ENCODE data around the gene TEX101. TPM values are rescaled to one million over a fixed set of nuclear protein-coding genes. Genes with fewer than 3 reads are reported as not detected.

TEX101 gene
- not detected in 2 replicates for total RNA-seq

GRCh38 chr19:43414554-43414953 lies at the start of gene TEX101:
Gene TEX101, plus strand, starts transcription at chr19:43414890. Its CDS starts 1,030 bp downstream, at chr19:43415920.

GRCh38 chr19:43465468-43466120 lies 50.9 kb downstream of the TEX101 start, which contains the start of gene LYPD3:
Gene LYPD3, minus strand, starts transcription at chr19:43465608. Its CDS starts 37 bp downstream, at chr19:43465571.

Other genes starting within 250 kb of the TEX101 start
- 0.35 TPM in 1 of 2 replicates, not detected in the other for gene PSG5, start 228.4 kb upstream of the TEX101 start, total RNA-seq
- not detected in 2 replicates for gene PSG4, start 209.3 kb upstream of the TEX101 start, total RNA-seq
- gene PSG9, start 145.4 kb upstream of the TEX101 start, total RNA-seq: not detected in 2 replicates
- 0.09 and 0.14 TPM in 2 replicates for gene CD177, start 61.2 kb upstream of the TEX101 start, total RNA-seq
- 288 and 344 TPM in 2 replicates for gene LYPD3, start 50.7 kb downstream of the TEX101 start, total RNA-seq
- 41.0 and 48.2 TPM in 2 replicates for gene PHLDB3, start 89.9 kb downstream of the TEX101 start, total RNA-seq
- gene ETHE1, start 112.3 kb downstream of the TEX101 start, total RNA-seq: 138 and 170 TPM in 2 replicates
- gene ZNF575, start 118.3 kb downstream of the TEX101 start, total RNA-seq: 0.28 TPM in 1 of 2 replicates, not detected in the other
- gene XRCC1, start 160.6 kb downstream of the TEX101 start, total RNA-seq: 23.2 and 28.4 TPM in 2 replicates
- gene PINLYP, start 160.9 kb downstream of the TEX101 start, total RNA-seq: 0.98 and 7.4 TPM in 2 replicates
- gene IRGQ, start 181.2 kb downstream of the TEX101 start, total RNA-seq: 16.9 and 23.2 TPM in 2 replicates
- 10.9 and 12.2 TPM in 2 replicates for gene ZNF576, start 181.7 kb downstream of the TEX101 start, total RNA-seq
- gene SRRM5, start 197.2 kb downstream of the TEX101 start, total RNA-seq: not detected in 2 replicates
- gene ZNF428, start 204.7 kb downstream of the TEX101 start, total RNA-seq: 20.9 and 21.7 TPM in 2 replicates
- gene CADM4, start 225.0 kb downstream of the TEX101 start, total RNA-seq: 13.9 and 18.8 TPM in 2 replicates

Data from airway epithelial cell (primary cell).